PC-9 (cell line): ENCODE results near the gene KLRF1. TPM values are rescaled to one million over a fixed set of nuclear protein-coding genes. Genes with fewer than 3 reads are reported as not detected.

Source experiments
- BruUV-seq: library from RNA; stranded (reverse); fragments of 400-500 nt; replicated peaks from 2 replicates; lab custom pipeline; 2021; lab: Mats Ljungman, UMichigan
- CTCF ChIA-PET: fragments of 300-600 bp; sonication (Branson Sonifier 250); formaldehyde crosslinking; loops from one replicate; lab custom pipeline; 2022; ENCODE audit warnings: antibody characterized with exemption; lab: Charles Lee
- POLR2A ChIA-PET: fragments of 300-600 bp; sonication (Branson Sonifier 250); formaldehyde crosslinking; loops from one replicate; lab custom pipeline; 2022; ENCODE audit warnings: antibody characterized with exemption; ENCODE audit not compliant: unreplicated experiment; lab: Charles Lee
- DNase-seq, 2 experiments: peaks; one replicate each; pipeline versions ENCODE4 v3.0.0 to v3.0.0-alpha.2; 2015 to 2022; ENCODE audit warnings: mixed read lengths in 1 of 2
- H2AFZ ChIP-seq: fragments of 200-600 bp; sonication (generic); 2 replicates; pipeline ENCODE4 v1.8.1; 2017; ENCODE audit warnings: antibody characterized with exemption
- H3F3A ChIP-seq: fragments of 200-600 bp; sonication (generic); 2 replicates; pipeline ENCODE4 v1.8.1; 2017; ENCODE audit warnings: antibody characterized with exemption, mild to moderate bottlenecking, low read depth; ENCODE audit not compliant: insufficient read depth
- H3K27ac ChIP-seq: fragments of 200-600 bp; sonication (generic); 2 replicates; pipeline ENCODE4 v1.6.1; 2016; ENCODE audit warnings: mixed run types
- H3K27me3 ChIP-seq: fragments of 200-600 bp; sonication (generic); 2 replicates; pipeline ENCODE4 v1.6.1; 2016; ENCODE audit warnings: low read depth, mixed run types; ENCODE audit not compliant: insufficient read depth
- H3K36me3 ChIP-seq: fragments of 200-600 bp; sonication (generic); 2 replicates; pipeline ENCODE4 v1.6.1; 2016; ENCODE audit warnings: low read depth, mixed run types
- H3K4me1 ChIP-seq: fragments of 200-600 bp; sonication (generic); replicated peaks from 2 replicates; pipeline ENCODE4 v1.6.1; 2016; ENCODE audit warnings: mixed run types; ENCODE audit not compliant: insufficient read depth
- H3K4me2 ChIP-seq: fragments of 200-600 bp; sonication (generic); 2 replicates; pipeline ENCODE4 v1.6.1; 2017; ENCODE audit warnings: mixed run types
- H3K4me3 ChIP-seq: fragments of 200-600 bp; sonication (generic); 2 replicates; pipeline ENCODE4 v1.6.1; 2016; ENCODE audit warnings: mixed run types
- H3K79me2 ChIP-seq: fragments of 200-600 bp; sonication (generic); 2 replicates; pipeline ENCODE4 v1.6.1; 2017; ENCODE audit warnings: low read depth, mixed run types
- H3K9me2 ChIP-seq: fragments of 200-600 bp; sonication (generic); 2 replicates; pipeline ENCODE4 v1.8.1; 2017; ENCODE audit warnings: mild to moderate bottlenecking; ENCODE audit not compliant: insufficient read depth
- H3K9me3 ChIP-seq: fragments of 200-600 bp; sonication (generic); 2 replicates; pipeline ENCODE4 v1.8.1; 2016; ENCODE audit warnings: low read depth; ENCODE audit not compliant: insufficient read depth
- H4K20me1 ChIP-seq: fragments of 200-600 bp; sonication (generic); 2 replicates; pipeline ENCODE4 v1.8.1; 2017; ENCODE audit not compliant: insufficient read depth
- EZH2 ChIP-seq: fragments of 200-600 bp; sonication (generic); IDR thresholded peaks from 2 replicates; pipeline ENCODE4 v1.8.0; 2017; ENCODE audit warnings: antibody characterized with exemption, low read depth
- intact Hi-C: fragments of 100-400 bp; cut with micrococcal nuclease; formaldehyde crosslinking; loops from one replicate; pipeline ENCODE4 v1.10.0; 2022; ENCODE audit not compliant: unreplicated experiment
- total RNA-seq: library from RNA; stranded (reverse); gene quantifications from 2 replicates; pipeline ENCODE4 v1.2.3, GENCODE V29; 2021
- TF ChIP-seq, protein P1 (sequence below): fragments of 200-600 bp; sonication (generic); conservative IDR thresholded peaks from 2 replicates; pipeline ENCODE4 v1.6.1; 2017; ENCODE audit warnings: mixed run types, antibody characterized with exemption, mild to moderate bottlenecking, moderate library complexity

The KLRF1 gene
- total RNA-seq, 1 experiment from 2014 or later = not detected

DNA sequence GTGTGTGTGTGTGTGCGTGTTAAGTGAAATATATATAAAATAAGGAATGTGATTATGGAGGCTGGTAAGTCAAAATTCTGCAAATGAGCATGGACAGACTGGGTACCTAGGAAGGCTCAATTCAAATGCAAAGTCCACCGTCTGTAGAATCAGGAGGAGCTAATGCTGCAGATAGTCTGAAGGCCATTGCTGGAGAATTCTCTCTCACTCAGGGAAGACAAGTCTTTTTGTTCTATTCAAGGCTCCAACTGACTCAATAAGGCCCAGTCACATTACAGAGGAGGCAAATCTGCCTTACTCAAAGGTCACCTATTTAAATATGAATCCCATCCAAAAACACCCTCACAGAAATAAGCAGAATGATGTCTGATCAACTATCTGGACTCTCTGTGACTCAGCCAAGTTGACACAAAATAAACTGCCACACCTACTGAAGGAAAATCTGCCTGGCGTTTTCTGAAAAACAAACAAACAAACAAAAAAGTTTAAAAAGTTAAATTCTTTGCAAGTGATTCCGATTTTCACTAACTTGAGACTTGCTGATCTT is 53.3 kb downstream of the KLRF1 start:
- TF ChIP-seq, protein P1, sequence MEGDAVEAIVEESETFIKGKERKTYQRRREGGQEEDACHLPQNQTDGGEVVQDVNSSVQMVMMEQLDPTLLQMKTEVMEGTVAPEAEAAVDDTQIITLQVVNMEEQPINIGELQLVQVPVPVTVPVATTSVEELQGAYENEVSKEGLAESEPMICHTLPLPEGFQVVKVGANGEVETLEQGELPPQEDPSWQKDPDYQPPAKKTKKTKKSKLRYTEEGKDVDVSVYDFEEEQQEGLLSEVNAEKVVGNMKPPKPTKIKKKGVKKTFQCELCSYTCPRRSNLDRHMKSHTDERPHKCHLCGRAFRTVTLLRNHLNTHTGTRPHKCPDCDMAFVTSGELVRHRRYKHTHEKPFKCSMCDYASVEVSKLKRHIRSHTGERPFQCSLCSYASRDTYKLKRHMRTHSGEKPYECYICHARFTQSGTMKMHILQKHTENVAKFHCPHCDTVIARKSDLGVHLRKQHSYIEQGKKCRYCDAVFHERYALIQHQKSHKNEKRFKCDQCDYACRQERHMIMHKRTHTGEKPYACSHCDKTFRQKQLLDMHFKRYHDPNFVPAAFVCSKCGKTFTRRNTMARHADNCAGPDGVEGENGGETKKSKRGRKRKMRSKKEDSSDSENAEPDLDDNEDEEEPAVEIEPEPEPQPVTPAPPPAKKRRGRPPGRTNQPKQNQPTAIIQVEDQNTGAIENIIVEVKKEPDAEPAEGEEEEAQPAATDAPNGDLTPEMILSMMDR = no peak
- TF ChIP-seq EZH2 = no peak
- Histone ChIP-seq H3K4me2 (no peak overlapping the region), H3K4me3 (no peak overlapping the region), H3K9me2 (no peaks in the 10 kb centered on the region), H3K36me3 (no peaks in the 10 kb centered on the region), H3K27ac (no peak overlapping the region), H4K20me1 (no peaks in the 10 kb centered on the region), H3F3A (no peaks in the 10 kb centered on the region; the same call in 1 of the 2 replicates), H3K4me1 (no peaks in the 10 kb centered on the region), H3K27me3 (no peaks in the 10 kb centered on the region), H3K9me3 (no peaks in the 10 kb centered on the region), H3K79me2 (no peaks in the 10 kb centered on the region), H2AFZ (no peak overlapping the region)
- POLR2A ChIA-PET = no interaction called here
- DNase-seq = no peak
- intact Hi-C loops = no loop called here
- BruUV-seq = no TSS peak
- CTCF ChIA-PET = no interaction called here

DNA sequence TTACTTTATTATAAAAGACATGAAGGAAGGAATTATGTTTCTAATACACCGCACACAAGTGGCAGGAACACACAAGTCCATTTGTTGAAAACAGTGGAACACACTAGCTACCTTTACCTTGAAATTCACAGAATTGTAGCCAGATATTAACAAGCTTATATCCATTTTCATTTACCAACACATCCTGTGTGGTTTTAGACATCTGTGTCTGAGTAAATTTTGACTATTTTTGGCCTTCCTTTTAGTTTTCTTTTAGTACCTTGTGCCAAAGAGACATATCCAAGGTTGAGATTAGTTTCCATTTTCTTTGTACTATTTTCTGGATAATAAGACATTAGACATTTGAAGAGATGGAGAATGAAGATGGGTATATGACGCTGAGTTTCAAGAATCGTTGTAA is 54.0 kb downstream of the KLRF1 start, which contains the start of gene KLRF2:
KLRF2 (plus strand) TSS at position 244 of the 400 bp plus-strand sequence; CDS start at position 351, 107 bp downstream.
- H4K20me1 ChIP-seq = no peaks in the 10 kb centered on the region
- DNase-seq = no peak
- BruUV-seq = no TSS peak
- ChIA-PET POLR2A (no interaction called here), CTCF (no interaction called here)
- no peak within 1 kb of the TSS for H3K4me3 ChIP-seq
- H3K9me2 ChIP-seq = no peaks in the 10 kb centered on the region
- H2AFZ ChIP-seq = no peak within 1 kb of the TSS
- H3K4me1 ChIP-seq = no peaks in the 10 kb centered on the region
- H3K4me2 ChIP-seq = no peak within 1 kb of the TSS
- no peaks in the 10 kb centered on the region; the same call in 1 of the 2 replicates for H3F3A ChIP-seq
- H3K27ac ChIP-seq = no peak within 1 kb of the TSS
- H3K9me3 ChIP-seq = no peaks in the 10 kb centered on the region
- H3K27me3 ChIP-seq = no peaks in the 10 kb centered on the region
- H3K79me2 ChIP-seq = no peaks in the 10 kb centered on the region
- no peaks in the 10 kb centered on the region for H3K36me3 ChIP-seq
- intact Hi-C loops = no loop called here
- TF ChIP-seq, protein P1 = no peak
- no peak for TF ChIP-seq EZH2

DNA sequence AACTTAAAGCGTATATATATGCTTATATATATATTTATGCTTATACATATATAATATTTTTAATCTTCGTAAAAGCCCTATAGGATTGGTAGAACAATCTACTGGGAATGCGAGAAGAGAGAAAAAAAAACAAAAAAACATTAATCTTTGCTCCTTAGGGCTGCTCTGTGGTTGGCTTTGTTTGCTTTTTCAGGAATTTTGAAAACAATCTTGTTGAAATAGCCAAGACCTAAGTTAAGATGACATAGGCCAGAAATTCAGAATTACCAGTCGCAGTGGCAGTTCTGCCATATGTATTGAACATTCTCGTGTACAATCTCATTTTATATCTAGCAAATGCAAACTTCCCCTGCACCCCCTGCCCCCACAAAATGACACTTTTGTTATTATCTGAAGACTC is 54.7 kb downstream of the KLRF1 start:
- H3K4me2 ChIP-seq = no peak overlapping the region
- no peaks in the 10 kb centered on the region for H3K9me2 ChIP-seq
- H3K4me1 ChIP-seq = no peaks in the 10 kb centered on the region
- no peak overlapping the region for H3K4me3 ChIP-seq
- no peak overlapping the region for H2AFZ ChIP-seq
- no peak overlapping the region for H3K27ac ChIP-seq
- H4K20me1 ChIP-seq = no peaks in the 10 kb centered on the region
- no peaks in the 10 kb centered on the region for H3K9me3 ChIP-seq
- H3K79me2 ChIP-seq = no peaks in the 10 kb centered on the region
- no peaks in the 10 kb centered on the region; the same call in 1 of the 2 replicates for H3F3A ChIP-seq
- H3K27me3 ChIP-seq = no peaks in the 10 kb centered on the region
- CTCF ChIA-PET = no interaction called here
- no TSS peak for BruUV-seq
- POLR2A ChIA-PET = no interaction called here
- DNase-seq = no peak
- intact Hi-C loops = no loop called here
- TF ChIP-seq, protein P1 = no peak
- TF ChIP-seq EZH2 = no peak
- H3K36me3 ChIP-seq = no peaks in the 10 kb centered on the region
